ENCODE data around the gene FNDC5.

Gene FNDC5

GRCh38 chr1:32894019-32894600 lies 23.4 kb upstream of the FNDC5 start:
- no peak overlapping the region for H3K9ac ChIP-seq (ENCODE audit: low read depth, low read length)
- DNase-seq (no peak), ATAC-seq (ENCODE audit: insufficient read depth, low read depth) (no peak)
- H2AFZ ChIP-seq (ENCODE audit: low read depth, low read length): no peak overlapping the region
- H3K4me2 ChIP-seq (ENCODE audit: insufficient read depth, low read length): no peak overlapping the region
- no peaks in the 10 kb centered on the region for H3K27me3 ChIP-seq (ENCODE audit: insufficient read depth, low read length, poor library complexity)
- no peaks in the 10 kb centered on the region for H3K79me2 ChIP-seq (ENCODE audit: insufficient read depth, low read length)
- no peaks in the 10 kb centered on the region; the same call in 1 of the 2 replicates for H4K20me1 ChIP-seq (ENCODE audit: insufficient read depth, low read length)
- H3K36me3 ChIP-seq (ENCODE audit: insufficient read depth, low read length): no peaks in the 10 kb centered on the region
- H3K27ac ChIP-seq (ENCODE audit: low read length): no peak overlapping the region
- no peaks in the 10 kb centered on the region for H3K9me3 ChIP-seq (ENCODE audit: insufficient read depth, low read length, severe bottlenecking)
- TF ChIP-seq EZH2 (IDR thresholded peaks at IDR 0.05; ENCODE audit: borderline replicate concordance, low read depth, low read length, severe bottlenecking) (no peak), CTCF (IDR thresholded peaks at IDR 0.05; ENCODE audit: borderline replicate concordance, extremely low read depth, low read length, poor library complexity, severe bottlenecking) (no peak)
- no peak overlapping the region for H3K4me3 ChIP-seq (ENCODE audit: low read depth in 1 of 2, low read length in 2 of 2)
- no peaks in the 10 kb centered on the region for H3K4me1 ChIP-seq (ENCODE audit: insufficient read depth, low read length)

GRCh38 chr1:32893198-32894018 lies 22.7 kb upstream of the FNDC5 start:
- no peak for DNase-seq
- no peaks in the 10 kb centered on the region for H3K9me3 ChIP-seq (ENCODE audit: insufficient read depth, low read length, severe bottlenecking)
- H3K36me3 ChIP-seq (ENCODE audit: insufficient read depth, low read length): no peaks in the 10 kb centered on the region
- no peak overlapping the region for H3K4me2 ChIP-seq (ENCODE audit: insufficient read depth, low read length)
- no peak overlapping the region for H3K9ac ChIP-seq (ENCODE audit: low read depth, low read length)
- H3K27ac ChIP-seq (ENCODE audit: low read length): no peak overlapping the region
- no peak for ATAC-seq (ENCODE audit: insufficient read depth, low read depth)
- no peak overlapping the region for H2AFZ ChIP-seq (ENCODE audit: low read depth, low read length)
- no peak overlapping the region for H3K4me3 ChIP-seq (ENCODE audit: low read depth in 1 of 2, low read length in 2 of 2)
- no peaks in the 10 kb centered on the region; the same call in none of the 2 replicates for H4K20me1 ChIP-seq (ENCODE audit: insufficient read depth, low read length)
- TF ChIP-seq CTCF (IDR thresholded peaks at IDR 0.05; ENCODE audit: borderline replicate concordance, extremely low read depth, low read length, poor library complexity, severe bottlenecking) (no peak), EZH2 (IDR thresholded peaks at IDR 0.05; ENCODE audit: borderline replicate concordance, low read depth, low read length, severe bottlenecking) (no peak)
- H3K27me3 ChIP-seq (ENCODE audit: insufficient read depth, low read length, poor library complexity): no peaks in the 10 kb centered on the region
- H3K79me2 ChIP-seq (ENCODE audit: insufficient read depth, low read length): no peaks in the 10 kb centered on the region
- no peaks in the 10 kb centered on the region for H3K4me1 ChIP-seq (ENCODE audit: insufficient read depth, low read length)

GRCh38 chr1:32892368-32893197 lies 21.9 kb upstream of the FNDC5 start:
- no peak overlapping the region for H3K9ac ChIP-seq (ENCODE audit: low read depth, low read length)
- no peaks in the 10 kb centered on the region for H3K9me3 ChIP-seq (ENCODE audit: insufficient read depth, low read length, severe bottlenecking)

More at GRCh38 chr1:32892368-32893197, 21.9 kb upstream of the FNDC5 start:
- no peaks in the 10 kb centered on the region for H3K27me3 ChIP-seq (ENCODE audit: insufficient read depth, low read length, poor library complexity)
- no peak overlapping the region for H3K4me3 ChIP-seq (ENCODE audit: low read depth in 1 of 2, low read length in 2 of 2)
- H3K27ac ChIP-seq (ENCODE audit: low read length): no peak overlapping the region
- no peak overlapping the region for H2AFZ ChIP-seq (ENCODE audit: low read depth, low read length)
- no peaks in the 10 kb centered on the region for H3K79me2 ChIP-seq (ENCODE audit: insufficient read depth, low read length)
- TF ChIP-seq EZH2 (IDR thresholded peaks at IDR 0.05; ENCODE audit: borderline replicate concordance, low read depth, low read length, severe bottlenecking) (no peak), CTCF (IDR thresholded peaks at IDR 0.05; ENCODE audit: borderline replicate concordance, extremely low read depth, low read length, poor library complexity, severe bottlenecking) (no peak)
- ATAC-seq (ENCODE audit: insufficient read depth, low read depth) (no peak), DNase-seq (no peak)
- H3K4me2 ChIP-seq (ENCODE audit: insufficient read depth, low read length): no peak overlapping the region
- H3K36me3 ChIP-seq (ENCODE audit: insufficient read depth, low read length): no peaks in the 10 kb centered on the region
- H3K4me1 ChIP-seq (ENCODE audit: insufficient read depth, low read length): no peaks in the 10 kb centered on the region
- H4K20me1 ChIP-seq (ENCODE audit: insufficient read depth, low read length): no peaks in the 10 kb centered on the region; the same call in none of the 2 replicates

Measured in DND-41 (cell line).